PFSK-1 (cell line): Measurements from ENCODE around the gene HYCC1.

ENCODE experiments used
- FOXP2 ChIP-seq: optimal IDR thresholded peaks from 2 replicates; pipeline ENCODE3; 2011; ENCODE audit warnings: borderline replicate concordance, control low read depth, inconsistent platforms; ENCODE audit not compliant: insufficient read depth; ENCODE audit errors: extremely low read length, extremely low read depth
- POLR2AphosphoS5 ChIP-seq: IDR thresholded peaks from 2 replicates; pipeline ENCODE4 v1.6.1; 2012; ENCODE audit warnings: low read depth, mild to moderate bottlenecking, control low read depth, low read length, moderate library complexity
- REST ChIP-seq, 2 experiments: IDR thresholded peaks; 2 replicates each; pipeline versions ENCODE4 v1.6.1 to v1.8.0; 2011 to 2012; ENCODE audit warnings: low read depth in 2 of 2, low read length in 2 of 2, control low read depth in 1 of 2, inconsistent platforms in 1 of 2, mild to moderate bottlenecking in 1 of 2, moderate library complexity in 1 of 2; ENCODE audit not compliant: insufficient read depth in 1 of 2
- SIN3A ChIP-seq: IDR thresholded peaks from 2 replicates; pipeline ENCODE4 v1.6.1; 2012; ENCODE audit warnings: mild to moderate bottlenecking, low read length, moderate library complexity, borderline replicate concordance; ENCODE audit not compliant: insufficient read depth
- TAF1 ChIP-seq: IDR thresholded peaks from 2 replicates; pipeline ENCODE4 v1.6.1; 2012; ENCODE audit warnings: low read length, control low read depth, borderline replicate concordance; ENCODE audit not compliant: insufficient read depth

HYCC1 gene

GRCh38 chr7:23044581-23044980 is 30.7 kb upstream of the HYCC1 start:
- TF ChIP-seq SIN3A (no peak), FOXP2 (no peak), POLR2AphosphoS5 (no peak), TAF1 (no peak), REST (IDR thresholded peaks at IDR 0.05; ENCODE audit: insufficient read depth in 1 of 2, low read depth in 2 of 2, low read length in 2 of 2) (no peak)

- TF ChIP-seq POLR2AphosphoS5: no peak
- TF ChIP-seq FOXP2: no peak
- no peak for TF ChIP-seq TAF1
- no peak for TF ChIP-seq SIN3A
- no peak for TF ChIP-seq REST (IDR thresholded peaks at IDR 0.05; ENCODE audit: insufficient read depth in 1 of 2, low read depth in 2 of 2, low read length in 2 of 2)
Measured at GRCh38 chr7:23043441-23043840, 29.5 kb upstream of the HYCC1 start.

GRCh38 chr7:23027261-23027660 is 13.3 kb upstream of the HYCC1 start:
- TF ChIP-seq TAF1 (no peak), FOXP2 (no peak), REST (IDR thresholded peaks at IDR 0.05; ENCODE audit: insufficient read depth in 1 of 2, low read depth in 2 of 2, low read length in 2 of 2) (no peak), SIN3A (no peak), POLR2AphosphoS5 (no peak)

GRCh38 chr7:23026164-23026563 is 12.2 kb upstream of the HYCC1 start:
- TF ChIP-seq TAF1 (no peak), REST (IDR thresholded peaks at IDR 0.05; ENCODE audit: insufficient read depth in 1 of 2, low read depth in 2 of 2, low read length in 2 of 2) (no peak), POLR2AphosphoS5 (no peak), FOXP2 (no peak), SIN3A (no peak)

- TF ChIP-seq SIN3A: no peak
- no peak for TF ChIP-seq REST (IDR thresholded peaks at IDR 0.05; ENCODE audit: insufficient read depth in 1 of 2, low read depth in 2 of 2, low read length in 2 of 2)
- TF ChIP-seq FOXP2: no peak
- TF ChIP-seq TAF1: no peak
- TF ChIP-seq POLR2AphosphoS5: no peak
Measured at GRCh38 chr7:23024454-23024853, 10.5 kb upstream of the HYCC1 start.
